ENCODE measurements around the gene CBLC. TPM values are rescaled to one million over a fixed set of nuclear protein-coding genes. Genes with fewer than 3 reads are reported as not detected.

CBLC gene
- total RNA-seq, 1 experiment from 2014 or later = 42.3 TPM

- peak overlapping the region; percentile 82 for H3K4me3 Mint-ChIP-seq (ENCODE audit: unreplicated experiment)
- TF ChIP-seq, protein P1, sequence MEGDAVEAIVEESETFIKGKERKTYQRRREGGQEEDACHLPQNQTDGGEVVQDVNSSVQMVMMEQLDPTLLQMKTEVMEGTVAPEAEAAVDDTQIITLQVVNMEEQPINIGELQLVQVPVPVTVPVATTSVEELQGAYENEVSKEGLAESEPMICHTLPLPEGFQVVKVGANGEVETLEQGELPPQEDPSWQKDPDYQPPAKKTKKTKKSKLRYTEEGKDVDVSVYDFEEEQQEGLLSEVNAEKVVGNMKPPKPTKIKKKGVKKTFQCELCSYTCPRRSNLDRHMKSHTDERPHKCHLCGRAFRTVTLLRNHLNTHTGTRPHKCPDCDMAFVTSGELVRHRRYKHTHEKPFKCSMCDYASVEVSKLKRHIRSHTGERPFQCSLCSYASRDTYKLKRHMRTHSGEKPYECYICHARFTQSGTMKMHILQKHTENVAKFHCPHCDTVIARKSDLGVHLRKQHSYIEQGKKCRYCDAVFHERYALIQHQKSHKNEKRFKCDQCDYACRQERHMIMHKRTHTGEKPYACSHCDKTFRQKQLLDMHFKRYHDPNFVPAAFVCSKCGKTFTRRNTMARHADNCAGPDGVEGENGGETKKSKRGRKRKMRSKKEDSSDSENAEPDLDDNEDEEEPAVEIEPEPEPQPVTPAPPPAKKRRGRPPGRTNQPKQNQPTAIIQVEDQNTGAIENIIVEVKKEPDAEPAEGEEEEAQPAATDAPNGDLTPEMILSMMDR (IDR thresholded peaks at IDR 0.05; ENCODE audit: insufficient read depth in 1 of 2, low read depth in 1 of 2, low read length in 1 of 2, severe bottlenecking in 1 of 2, unreplicated experiment in 1 of 2) = no peak
- H3K9me3 Mint-ChIP-seq (ENCODE audit: unreplicated experiment) = no peaks in the 10 kb centered on the region
- intact Hi-C loops (cut with micrococcal nuclease; ENCODE audit: unreplicated experiment) = loop anchor here (2.0 kb wide), 1 partner anchor 33 kb away; the partner anchor contains the start of gene CBLC
- no peaks in the 10 kb centered on the region for H3K27me3 Mint-ChIP-seq (ENCODE audit: insufficient read depth, unreplicated experiment)
- CTCF ChIA-PET = interaction anchor here (0.6 to 4.0 kb wide), 5 partner anchors 26 to 118 kb away, joined by 4 to 53 read pairs (median 22); partner anchors contain the start of gene NECTIN2
- peaks cover 72% of the 10 kb centered on the region for H3K36me3 Mint-ChIP-seq (ENCODE audit: insufficient read depth, unreplicated experiment)
- Histone ChIP-seq H3K4me3 (ENCODE audit: low read depth, low read length) (peak overlapping the region; percentile 79), H3K36me3 (ENCODE audit: control insufficient read depth, insufficient read depth, low read length) (peaks cover 8% of the 10 kb centered on the region), H3K27me3 (replicated peaks; ENCODE audit: control insufficient read depth, insufficient read depth, low read length) (no peaks in the 10 kb centered on the region), H3K9me3 (no peaks in the 10 kb centered on the region), H3K4me1 (peaks cover 27% of the 10 kb centered on the region)
- DNase-seq = peak in 1 of 2 experiments; percentile 24
- POLR2A ChIA-PET = interaction anchor here (0.6 to 2.7 kb wide), 6 partner anchors 10 to 104 kb away, joined by 3 to 30 read pairs (median 4); partner anchors contain the start of gene NECTIN2
- no TSS peak for BruUV-seq (replicated peaks)
- peak overlapping the region; percentile 95 for H3K27ac Mint-ChIP-seq (ENCODE audit: unreplicated experiment)
- peaks cover 51% of the 10 kb centered on the region for H3K4me1 Mint-ChIP-seq (ENCODE audit: low read depth, unreplicated experiment)
Observed at GRCh38 chr19:44809577-44810233, 32.0 kb downstream of the CBLC start.

- H3K9me3 ChIP-seq = no peaks in the 10 kb centered on the region
- POLR2A ChIA-PET = no interaction called here
- H3K27me3 ChIP-seq (replicated peaks; ENCODE audit: control insufficient read depth, insufficient read depth, low read length) = no peaks in the 10 kb centered on the region
- H3K4me3 ChIP-seq (ENCODE audit: low read depth, low read length) = peak overlapping the region; percentile 79
- H3K4me3 Mint-ChIP-seq (ENCODE audit: unreplicated experiment) = peak overlapping the region; percentile 82
- peaks cover 80% of the 10 kb centered on the region for H3K36me3 Mint-ChIP-seq (ENCODE audit: insufficient read depth, unreplicated experiment)
- TF ChIP-seq, protein P1 (IDR thresholded peaks at IDR 0.05; ENCODE audit: insufficient read depth in 1 of 2, low read depth in 1 of 2, low read length in 1 of 2, severe bottlenecking in 1 of 2, unreplicated experiment in 1 of 2) = no peak
- H3K27ac Mint-ChIP-seq (ENCODE audit: unreplicated experiment) = peak overlapping the region; percentile 95
- peaks cover 27% of the 10 kb centered on the region for H3K4me1 ChIP-seq
- no peak for DNase-seq
- peaks cover 8% of the 10 kb centered on the region for H3K36me3 ChIP-seq (ENCODE audit: control insufficient read depth, insufficient read depth, low read length)
- no peaks in the 10 kb centered on the region for H3K9me3 Mint-ChIP-seq (ENCODE audit: unreplicated experiment)
- CTCF ChIA-PET = interaction anchor here (4.0 kb wide), 1 partner anchor 35 kb away, joined by 53 read pairs; the partner anchor contains the start of gene NECTIN2
- peaks cover 56% of the 10 kb centered on the region for H3K4me1 Mint-ChIP-seq (ENCODE audit: low read depth, unreplicated experiment)
- no TSS peak for BruUV-seq (replicated peaks)
- intact Hi-C loops (cut with micrococcal nuclease; ENCODE audit: unreplicated experiment) = no loop called here
- no peaks in the 10 kb centered on the region for H3K27me3 Mint-ChIP-seq (ENCODE audit: insufficient read depth, unreplicated experiment)
Observed at GRCh38 chr19:44810234-44811121, 32.8 kb downstream of the CBLC start.

- BruUV-seq (replicated peaks) = no TSS peak
- ChIA-PET POLR2A (no interaction called here), CTCF (no interaction called here)
- peaks cover 58% of the 10 kb centered on the region for H3K4me1 Mint-ChIP-seq (ENCODE audit: low read depth, unreplicated experiment)
- peaks cover 82% of the 10 kb centered on the region for H3K36me3 Mint-ChIP-seq (ENCODE audit: insufficient read depth, unreplicated experiment)
- intact Hi-C loops (cut with micrococcal nuclease; ENCODE audit: unreplicated experiment) = no loop called here
- no peaks in the 10 kb centered on the region for H3K9me3 Mint-ChIP-seq (ENCODE audit: unreplicated experiment)
- peaks cover 8% of the 10 kb centered on the region for H3K36me3 ChIP-seq (ENCODE audit: control insufficient read depth, insufficient read depth, low read length)
- no peak for DNase-seq
- no peaks in the 10 kb centered on the region for H3K27me3 Mint-ChIP-seq (ENCODE audit: insufficient read depth, unreplicated experiment)
- no peaks in the 10 kb centered on the region for H3K9me3 ChIP-seq
- H3K4me3 ChIP-seq (ENCODE audit: low read depth, low read length) = no peak overlapping the region
- peak overlapping the region; percentile 82 for H3K4me3 Mint-ChIP-seq (ENCODE audit: unreplicated experiment)
- peaks cover 27% of the 10 kb centered on the region for H3K4me1 ChIP-seq
- TF ChIP-seq, protein P1 (IDR thresholded peaks at IDR 0.05; ENCODE audit: insufficient read depth in 1 of 2, low read depth in 1 of 2, low read length in 1 of 2, severe bottlenecking in 1 of 2, unreplicated experiment in 1 of 2) = no peak
- H3K27me3 ChIP-seq (replicated peaks; ENCODE audit: control insufficient read depth, insufficient read depth, low read length) = no peaks in the 10 kb centered on the region
- peak overlapping the region; percentile 95 for H3K27ac Mint-ChIP-seq (ENCODE audit: unreplicated experiment)
Observed at GRCh38 chr19:44811122-44811419, 33.4 kb downstream of the CBLC start.
